ENCODE results near the gene ZNF239.
"Not testable (repeated sequence)": the region's sequence is repeated elsewhere in the genome, so short reads cannot be mapped to it uniquely, and the experiment has no call there.

The ZNF239 gene

GRCh38 chr10:43595739-43596298 is 21.4 kb upstream of the ZNF239 start:
- POLR2A ChIA-PET, result no interaction called here

DNA sequence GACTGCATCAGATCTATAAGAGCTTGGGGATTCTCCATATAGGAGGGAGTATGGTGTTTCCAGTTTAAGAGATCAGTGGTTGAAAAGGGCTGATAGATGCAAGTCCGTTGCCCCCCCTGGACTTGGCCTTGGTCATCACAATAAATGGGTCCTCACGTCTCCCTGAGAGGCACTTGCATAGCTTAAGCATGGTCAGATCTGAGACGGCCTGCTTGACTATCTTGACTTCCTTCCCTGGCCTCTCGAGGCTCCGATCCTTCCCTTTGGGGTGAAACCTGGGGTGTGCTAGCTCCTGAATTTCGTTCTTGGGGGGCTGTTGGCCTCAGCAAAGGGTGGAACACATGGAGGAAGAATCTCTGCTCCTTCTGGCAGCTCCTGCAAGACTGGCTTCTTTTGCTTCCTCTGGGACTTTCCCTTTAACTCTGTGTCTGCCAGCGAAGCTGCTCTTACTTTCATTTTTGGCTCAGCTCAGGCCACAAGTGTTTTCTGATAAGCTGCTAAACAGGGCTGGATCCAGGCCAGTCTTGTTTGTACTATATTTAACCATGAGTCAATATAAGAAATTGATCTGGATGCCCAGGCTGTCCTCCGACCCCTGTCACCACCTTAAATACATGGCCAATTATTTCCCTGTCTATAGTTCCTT is 20.7 kb upstream of the ZNF239 start:
- TF ChIP-seq, protein P1, sequence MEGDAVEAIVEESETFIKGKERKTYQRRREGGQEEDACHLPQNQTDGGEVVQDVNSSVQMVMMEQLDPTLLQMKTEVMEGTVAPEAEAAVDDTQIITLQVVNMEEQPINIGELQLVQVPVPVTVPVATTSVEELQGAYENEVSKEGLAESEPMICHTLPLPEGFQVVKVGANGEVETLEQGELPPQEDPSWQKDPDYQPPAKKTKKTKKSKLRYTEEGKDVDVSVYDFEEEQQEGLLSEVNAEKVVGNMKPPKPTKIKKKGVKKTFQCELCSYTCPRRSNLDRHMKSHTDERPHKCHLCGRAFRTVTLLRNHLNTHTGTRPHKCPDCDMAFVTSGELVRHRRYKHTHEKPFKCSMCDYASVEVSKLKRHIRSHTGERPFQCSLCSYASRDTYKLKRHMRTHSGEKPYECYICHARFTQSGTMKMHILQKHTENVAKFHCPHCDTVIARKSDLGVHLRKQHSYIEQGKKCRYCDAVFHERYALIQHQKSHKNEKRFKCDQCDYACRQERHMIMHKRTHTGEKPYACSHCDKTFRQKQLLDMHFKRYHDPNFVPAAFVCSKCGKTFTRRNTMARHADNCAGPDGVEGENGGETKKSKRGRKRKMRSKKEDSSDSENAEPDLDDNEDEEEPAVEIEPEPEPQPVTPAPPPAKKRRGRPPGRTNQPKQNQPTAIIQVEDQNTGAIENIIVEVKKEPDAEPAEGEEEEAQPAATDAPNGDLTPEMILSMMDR (IDR thresholded peaks at IDR 0.05; ENCODE audit: control extremely low read depth, extremely low read depth, low read depth, missing control alignments), result no peak
- DNase-seq (ENCODE audit: extremely low spot score), result peak; percentile 67
- ChIA-PET CTCF (interaction anchor here (0.9 to 2.9 kb wide), 7 partner anchors 9 to 398 kb away, joined by 3 to 10 read pairs (median 3); partner anchors contain the start of gene ZNF485), POLR2A (no interaction called here)

More at GRCh38 chr10:43595739-43596298, 21.4 kb upstream of the ZNF239 start:
- no peak for DNase-seq (ENCODE audit: extremely low spot score)
- TF ChIP-seq, protein P1 (IDR thresholded peaks at IDR 0.05; ENCODE audit: control extremely low read depth, extremely low read depth, low read depth, missing control alignments), result no peak
- CTCF ChIA-PET, result interaction anchor here (0.9 to 2.9 kb wide), 5 partner anchors 10 to 398 kb away, joined by 3 to 10 read pairs (median 3); partner anchors contain the start of gene ZNF485

DNA sequence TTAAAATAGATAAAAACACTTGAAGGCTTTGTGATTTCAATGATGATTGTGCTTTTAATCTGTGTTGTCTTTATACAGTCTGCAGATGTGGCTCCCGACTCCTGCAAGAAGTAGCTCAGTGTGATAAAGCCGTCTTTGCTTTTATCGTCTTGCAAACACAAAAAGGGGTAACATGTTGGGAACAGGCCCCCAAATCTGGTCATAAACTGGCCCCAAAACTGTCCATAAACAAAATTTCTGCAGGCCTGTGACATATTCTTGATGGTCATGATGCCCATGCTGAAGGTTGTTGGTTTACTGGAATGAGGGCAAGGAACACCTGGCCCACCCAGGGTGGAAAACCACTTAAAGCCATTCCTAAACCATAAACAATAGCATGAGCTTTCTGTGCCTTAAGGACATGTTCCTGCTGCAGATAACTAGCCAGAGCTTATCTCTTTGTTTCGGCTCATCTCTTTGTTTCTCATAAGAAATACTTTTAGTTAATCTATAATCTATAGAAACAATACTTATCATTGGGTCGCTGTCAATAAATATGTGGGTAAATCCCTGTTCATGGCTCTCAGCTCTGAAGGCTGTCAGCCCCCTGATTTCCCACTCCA is 17.0 kb upstream of the ZNF239 start:
- POLR2A ChIA-PET, result no interaction called here

DNA sequence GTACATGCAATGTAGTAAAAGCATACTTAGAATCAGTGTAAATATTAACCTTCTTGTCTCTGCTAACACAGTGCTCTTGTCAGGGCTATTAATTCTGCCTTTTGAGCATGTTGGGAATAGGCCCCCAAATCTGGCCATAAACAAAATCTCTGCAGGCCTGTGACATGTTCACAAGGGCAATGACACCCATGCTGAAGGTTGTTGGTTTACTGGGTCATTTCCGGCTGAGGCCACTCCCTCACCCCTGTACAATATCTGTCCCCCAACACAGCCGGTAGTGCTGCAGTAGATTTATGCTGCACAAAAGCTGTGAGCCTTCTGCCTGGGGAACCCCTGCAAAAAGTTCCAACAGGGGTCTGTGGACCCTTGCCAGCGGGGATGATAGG is 12.3 kb upstream of the ZNF239 start:
- POLR2A ChIA-PET; DNase-seq (ENCODE audit: extremely low spot score): not testable (repeated sequence)
- CTCF ChIA-PET, result interaction anchor here (1.4 to 1.5 kb wide), 2 partner anchors 8 to 9 kb away, joined by 3 read pairs; no protein-coding TSS in a partner anchor

More for the DNA sequence above, 17.0 kb upstream of the ZNF239 start:
- no peak for DNase-seq (ENCODE audit: extremely low spot score)
- TF ChIP-seq, protein P1 (IDR thresholded peaks at IDR 0.05; ENCODE audit: control extremely low read depth, extremely low read depth, low read depth, missing control alignments), result no peak
- CTCF ChIA-PET, result interaction anchor here (1.3 to 1.4 kb wide), 2 partner anchors 9 to 11 kb away, joined by 3 read pairs; no protein-coding TSS in a partner anchor

GRCh38 chr10:43585981-43586729 is 11.7 kb upstream of the ZNF239 start:
- ChIA-PET CTCF (interaction anchor here (1.4 to 1.5 kb wide), 2 partner anchors 9 kb away, joined by 3 read pairs; no protein-coding TSS in a partner anchor), POLR2A (no interaction called here)
- TF ChIP-seq, protein P1 (IDR thresholded peaks at IDR 0.05; ENCODE audit: control extremely low read depth, extremely low read depth, low read depth, missing control alignments), result no peak
- DNase-seq (ENCODE audit: extremely low spot score), result no peak

DNA sequence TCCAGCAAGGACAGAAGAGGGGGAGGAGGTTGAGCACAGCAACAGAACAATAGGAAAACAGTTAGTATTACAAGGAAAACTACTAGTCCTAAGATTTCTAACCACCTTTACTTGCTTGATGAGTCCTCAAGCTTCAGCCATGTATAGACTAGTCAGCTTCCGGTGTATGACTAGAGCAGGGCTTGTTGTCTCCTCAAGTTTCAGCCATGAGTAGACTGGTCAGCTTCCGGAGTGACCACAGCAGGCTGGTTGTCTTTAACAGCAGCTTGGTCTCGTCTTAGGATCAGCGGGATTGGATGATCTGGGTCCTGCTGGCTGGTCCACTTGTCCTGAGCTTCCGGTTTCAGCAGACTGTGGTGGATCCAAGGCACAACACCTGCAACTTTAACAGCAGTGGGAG is 10.6 kb upstream of the ZNF239 start:
- POLR2A ChIA-PET, result no interaction called here
- TF ChIP-seq, protein P1 (IDR thresholded peaks at IDR 0.05; ENCODE audit: control extremely low read depth, extremely low read depth, low read depth, missing control alignments), result no peak
- CTCF ChIA-PET, result interaction anchor here (1.4 kb wide), 1 partner anchor 7 kb away, joined by 3 read pairs; no protein-coding TSS in a partner anchor
- DNase-seq (ENCODE audit: extremely low spot score), result no peak

All from GM10248 (cell line).